Astrocyte (in vitro differentiated cells and primary cell): ENCODE data around the gene RASGRF2.

Experiments
- CTCF ChIP-seq: IDR thresholded peaks from 2 replicates; pipeline ENCODE4 v1.5.1; 2011; ENCODE audit warnings: low read depth, mild to moderate bottlenecking, inconsistent platforms, low read length, moderate library complexity; ENCODE audit not compliant: insufficient read depth
- EZH2 ChIP-seq: IDR thresholded peaks from 2 replicates; pipeline ENCODE4 v1.6.1; 2012; ENCODE audit warnings: mild to moderate bottlenecking, low read length, inconsistent platforms; ENCODE audit not compliant: insufficient read depth

- TF ChIP-seq CTCF, result no peak
- TF ChIP-seq EZH2, result no peak
These were observed 62.5 kb downstream of the RASGRF2 start for GRCh38 chr5:81022688-81023084.
